Stimulated activated CD4-positive, alpha-beta T cell treated with anti-CD3 and anti-CD28 coated beads, Interleukin-4, amount 100 ng/mL, for 24 hours (primary cell): Measurements from ENCODE around the gene MGAT2.
"Not testable (repeated sequence)": the region's sequence is repeated elsewhere in the genome, so short reads cannot be mapped to it uniquely, and the experiment has no call there.

Source experiments
- DNase-seq: peaks from one replicate; pipeline ENCODE4 v3.0.0-alpha.2; 2020

The MGAT2 gene

DNA sequence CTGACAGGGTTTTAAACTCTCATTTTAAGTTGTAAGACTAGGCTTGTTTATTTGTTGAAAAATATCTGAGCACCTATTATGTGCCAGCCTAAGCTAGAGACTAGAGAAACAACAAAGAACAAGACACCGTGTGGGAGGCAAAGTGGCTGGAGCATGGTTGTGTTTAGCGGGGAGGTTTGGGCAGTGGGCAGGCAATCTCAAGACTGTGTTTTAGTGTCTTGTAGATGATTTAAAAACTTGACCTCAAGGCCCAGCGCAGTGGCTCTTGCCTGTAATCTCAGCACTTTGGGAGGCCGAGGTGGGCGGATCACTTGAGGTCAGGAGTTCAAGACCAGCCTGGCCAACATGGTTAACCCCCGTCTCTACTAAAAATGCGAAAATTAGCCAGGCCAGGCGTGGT, 7.9 kb upstream of the MGAT2 start:
- no peak for DNase-seq

DNA sequence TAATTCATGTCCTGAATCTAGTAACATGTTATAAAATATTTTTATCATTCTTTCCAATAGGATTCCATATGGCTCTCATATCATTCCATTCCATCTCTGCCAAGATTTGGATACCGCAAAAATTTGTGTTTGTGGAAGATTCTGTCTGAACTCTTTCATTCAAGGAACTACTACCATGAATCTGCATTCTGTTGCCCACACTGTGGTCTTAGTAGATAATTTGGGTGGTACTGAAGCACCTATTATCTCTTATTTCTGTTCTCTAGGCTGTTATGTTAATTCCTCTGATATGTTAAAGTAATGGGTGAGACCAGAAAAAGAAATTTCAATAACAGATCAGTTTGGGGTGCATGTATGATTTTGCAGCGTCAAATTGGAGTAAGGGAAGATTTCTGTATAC, 6.4 kb upstream of the MGAT2 start:
- DNase-seq: no peak

DNA sequence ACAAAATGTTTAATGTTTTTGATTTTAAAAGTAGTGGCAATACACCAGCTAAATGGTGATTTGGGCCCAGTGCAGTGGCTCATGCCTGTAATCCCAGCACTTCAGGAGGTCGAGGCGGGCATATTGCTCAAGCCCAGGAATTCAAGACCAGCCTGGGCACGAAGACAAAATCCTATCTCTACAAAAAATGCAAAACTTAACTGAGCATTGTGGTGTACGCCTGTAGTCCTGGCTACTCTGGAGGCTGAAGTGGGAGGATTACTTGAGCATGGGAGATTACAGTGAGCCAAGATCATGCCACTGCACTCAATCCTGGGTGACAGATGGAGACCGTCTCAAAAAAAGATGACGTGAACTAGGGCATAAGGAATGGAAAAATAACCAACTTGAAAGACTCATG, 4.8 kb upstream of the MGAT2 start:
- DNase-seq: no peak

DNA sequence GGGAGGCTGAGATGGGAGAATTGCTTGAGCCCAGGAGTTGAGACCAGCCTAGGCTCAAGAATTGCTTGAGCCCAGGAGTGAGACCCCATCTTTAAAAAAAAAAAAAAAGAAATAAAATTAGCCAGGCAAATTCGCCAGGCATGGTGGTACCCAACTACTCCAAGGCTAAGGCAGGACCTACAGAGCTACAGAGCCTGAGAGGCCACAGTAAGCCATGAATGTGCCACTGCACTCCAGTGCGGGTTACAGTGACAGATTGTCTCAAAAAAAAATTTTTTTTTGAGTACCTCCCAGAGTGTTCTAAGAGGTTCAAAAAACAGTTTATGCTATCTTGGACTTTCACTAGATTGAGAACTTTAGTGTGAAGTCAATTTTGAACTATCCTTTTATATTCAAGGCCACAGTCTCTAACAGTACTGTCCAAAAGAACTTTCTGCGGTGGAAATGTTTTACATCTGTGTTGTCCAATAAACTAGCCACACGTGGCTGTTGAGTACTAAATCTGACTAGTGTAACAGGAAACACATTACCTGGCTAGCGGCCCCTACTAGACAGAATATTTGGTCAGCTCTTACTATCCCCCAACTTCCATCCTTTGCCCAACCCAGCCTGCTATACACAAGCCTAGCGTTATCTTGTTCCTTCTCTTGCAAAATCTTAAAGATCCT, 2.6 kb upstream of the MGAT2 start:
- no peak for DNase-seq

DNA sequence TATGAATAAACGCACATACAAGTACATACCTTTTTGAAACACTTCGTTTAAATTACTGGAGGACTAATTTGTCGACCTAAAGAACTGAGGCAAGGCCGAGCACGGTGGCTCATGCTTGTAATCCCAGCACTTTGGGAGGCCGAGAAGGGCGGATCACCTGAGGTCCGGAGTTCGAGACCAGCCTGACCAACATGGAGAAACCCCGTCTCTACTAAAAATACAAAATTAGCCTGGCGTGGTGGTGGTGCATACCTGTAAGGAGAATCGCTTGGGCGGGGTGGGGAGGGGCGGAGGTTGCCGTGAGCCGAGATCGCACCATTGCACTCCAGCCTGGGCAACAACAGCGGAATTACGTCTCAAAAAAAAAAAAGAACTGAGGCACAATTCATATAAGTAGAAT, 1.3 kb upstream of the MGAT2 start:
- not testable (repeated sequence) for DNase-seq

DNA sequence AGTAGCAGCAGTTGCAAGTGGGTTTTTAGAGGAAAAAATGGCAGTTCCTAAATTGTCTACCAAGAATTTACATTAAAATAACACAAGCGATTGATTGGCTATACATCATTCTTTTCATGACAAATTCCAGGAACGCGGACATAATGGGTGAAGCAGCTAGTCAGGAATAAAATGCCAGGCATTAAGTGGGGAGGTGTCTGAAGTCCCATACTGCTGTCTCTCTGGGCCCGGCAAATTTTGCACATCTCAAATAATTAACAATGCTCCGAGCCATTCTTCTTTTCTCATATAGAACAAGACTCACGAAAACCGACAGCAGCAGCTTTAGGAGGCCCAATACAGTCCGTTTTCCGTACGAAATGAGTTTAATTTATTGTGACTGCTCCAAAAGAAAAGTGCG, 869 bp upstream of the MGAT2 start:
- no peak for DNase-seq

DNA sequence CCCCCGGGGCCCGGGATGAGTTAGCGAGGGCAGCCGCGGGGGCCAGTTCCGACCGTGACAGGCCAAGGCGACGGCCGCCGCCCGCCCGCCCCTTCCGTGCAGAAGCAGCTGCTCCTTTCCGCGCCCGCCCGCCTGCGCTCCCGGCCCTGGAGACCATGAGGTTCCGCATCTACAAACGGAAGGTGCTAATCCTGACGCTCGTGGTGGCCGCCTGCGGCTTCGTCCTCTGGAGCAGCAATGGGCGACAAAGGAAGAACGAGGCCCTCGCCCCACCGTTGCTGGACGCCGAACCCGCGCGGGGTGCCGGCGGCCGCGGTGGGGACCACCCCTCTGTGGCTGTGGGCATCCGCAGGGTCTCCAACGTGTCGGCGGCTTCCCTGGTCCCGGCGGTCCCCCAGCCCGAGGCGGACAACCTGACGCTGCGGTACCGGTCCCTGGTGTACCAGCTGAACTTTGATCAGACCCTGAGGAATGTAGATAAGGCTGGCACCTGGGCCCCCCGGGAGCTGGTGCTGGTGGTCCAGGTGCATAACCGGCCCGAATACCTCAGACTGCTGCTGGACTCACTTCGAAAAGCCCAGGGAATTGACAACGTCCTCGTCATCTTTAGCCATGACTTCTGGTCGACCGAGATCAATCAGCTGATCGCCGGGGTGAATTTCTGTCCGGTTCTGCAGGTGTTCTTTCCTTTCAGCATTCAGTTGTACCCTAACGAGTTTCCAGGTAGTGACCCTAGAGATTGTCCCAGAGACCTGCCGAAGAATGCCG, 699 bp downstream of the MGAT2 start:
- DNase-seq: peak; percentile 64

DNA sequence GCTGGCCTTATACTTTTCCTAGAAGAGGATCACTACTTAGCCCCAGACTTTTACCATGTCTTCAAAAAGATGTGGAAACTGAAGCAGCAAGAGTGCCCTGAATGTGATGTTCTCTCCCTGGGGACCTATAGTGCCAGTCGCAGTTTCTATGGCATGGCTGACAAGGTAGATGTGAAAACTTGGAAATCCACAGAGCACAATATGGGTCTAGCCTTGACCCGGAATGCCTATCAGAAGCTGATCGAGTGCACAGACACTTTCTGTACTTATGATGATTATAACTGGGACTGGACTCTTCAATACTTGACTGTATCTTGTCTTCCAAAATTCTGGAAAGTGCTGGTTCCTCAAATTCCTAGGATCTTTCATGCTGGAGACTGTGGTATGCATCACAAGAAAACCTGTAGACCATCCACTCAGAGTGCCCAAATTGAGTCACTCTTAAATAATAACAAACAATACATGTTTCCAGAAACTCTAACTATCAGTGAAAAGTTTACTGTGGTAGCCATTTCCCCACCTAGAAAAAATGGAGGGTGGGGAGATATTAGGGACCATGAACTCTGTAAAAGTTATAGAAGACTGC, 1.5 kb downstream of the MGAT2 start:
- no peak for DNase-seq

DNA sequence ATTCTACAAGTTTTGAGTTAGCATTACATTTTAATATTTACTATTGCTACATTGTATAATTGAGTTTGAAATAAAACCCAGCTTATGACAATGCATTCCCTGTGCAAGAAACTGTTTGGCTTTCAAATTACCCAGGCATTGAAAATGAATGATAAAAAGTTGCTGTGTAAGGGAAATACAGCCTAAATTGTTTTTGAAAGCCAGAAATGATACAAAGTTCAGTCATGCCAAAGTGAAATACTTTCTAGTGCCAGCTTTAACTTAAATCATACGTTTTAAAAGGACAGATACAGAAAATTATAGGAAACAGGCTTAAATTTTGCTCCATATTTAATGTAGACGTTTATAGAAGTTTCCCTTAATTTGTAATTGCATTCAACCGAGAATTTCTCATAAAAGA, 2.8 kb downstream of the MGAT2 start:
- DNase-seq: no peak

DNA sequence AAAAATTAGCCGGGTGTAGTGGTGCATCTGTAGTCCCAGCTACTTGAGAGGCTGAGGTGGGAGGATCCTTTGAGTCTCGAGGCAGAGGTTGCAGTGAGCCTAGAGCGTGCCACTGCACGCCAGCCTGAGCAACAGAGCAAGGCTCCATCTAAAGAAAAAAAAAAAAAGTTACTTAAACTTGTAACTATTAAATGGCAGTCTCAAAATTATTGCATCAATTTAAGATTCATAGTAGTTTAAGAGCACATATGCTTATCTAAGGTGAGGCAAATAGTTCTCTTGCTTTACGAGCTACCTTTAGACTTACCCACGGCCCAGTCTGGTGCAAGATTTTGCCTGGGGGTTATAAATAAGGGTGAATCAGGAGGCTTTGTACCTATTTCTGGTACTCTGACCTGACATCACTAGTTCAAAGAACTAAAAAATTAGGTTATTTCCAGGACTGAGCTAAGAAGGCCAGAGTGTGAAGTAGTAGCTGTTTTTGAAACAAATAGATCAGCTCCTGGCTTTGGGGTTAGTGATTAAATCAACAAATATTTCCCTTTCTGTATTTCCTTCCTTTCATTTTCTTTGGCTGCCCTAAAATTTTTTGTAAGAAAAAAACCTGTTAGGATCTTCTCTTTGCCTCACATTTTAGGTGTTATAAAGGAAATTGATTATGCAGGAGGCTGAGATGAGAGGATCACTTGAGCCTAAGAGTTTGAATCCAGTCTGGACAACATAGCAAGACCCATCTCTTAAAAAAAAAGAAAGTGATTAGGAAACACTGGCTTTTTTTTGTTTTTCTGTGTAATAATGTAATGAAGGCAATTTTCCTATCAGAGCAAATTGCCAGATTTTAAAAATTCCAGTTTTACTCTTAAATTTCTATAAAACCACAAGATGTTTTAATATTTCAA, 3.6 kb downstream of the MGAT2 start:
- no peak for DNase-seq

DNA sequence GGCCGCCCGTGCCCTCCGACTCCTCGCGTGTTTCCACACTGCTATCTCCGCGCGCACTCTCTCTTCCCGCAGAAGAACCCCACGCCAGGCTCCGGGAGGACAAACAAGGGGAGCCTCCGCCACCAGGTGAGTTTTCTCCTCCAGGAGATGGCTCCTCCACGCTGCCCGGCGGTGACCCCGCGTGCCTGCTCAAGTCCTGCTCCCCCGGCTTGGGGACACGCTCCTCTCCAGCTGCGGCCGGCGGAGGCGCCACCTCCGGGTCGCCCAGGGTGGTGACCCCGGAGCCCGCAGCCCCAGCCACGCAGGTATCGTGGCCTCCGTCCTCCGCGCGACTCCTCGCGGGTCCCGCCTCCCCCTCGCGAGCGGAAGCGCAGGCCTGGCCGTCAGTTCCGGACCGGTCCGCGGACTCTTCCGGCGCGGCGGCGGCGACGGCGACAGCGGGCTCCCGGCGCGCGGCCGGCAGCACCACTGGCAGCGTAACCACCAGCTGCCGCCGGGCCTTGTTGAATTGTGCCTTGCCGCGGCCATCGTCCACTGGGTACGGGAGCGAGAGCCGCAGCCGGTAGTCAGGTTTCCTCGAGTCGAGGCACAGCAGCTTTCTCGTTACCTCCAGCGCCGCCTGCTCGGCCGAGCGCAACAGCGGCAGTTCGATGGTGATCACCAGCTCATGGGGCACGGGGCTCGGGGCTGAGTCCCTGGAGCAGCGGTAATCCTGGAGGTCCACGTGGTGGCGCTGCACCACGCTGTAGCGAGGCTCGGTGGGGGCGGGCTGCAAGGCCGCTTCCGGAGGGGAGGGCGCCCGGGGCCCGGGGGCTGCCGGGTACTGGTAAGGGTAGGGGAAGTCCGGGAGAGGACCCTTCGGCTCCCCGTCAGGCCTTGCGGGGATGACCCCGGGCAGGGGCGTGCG, 13.3 kb downstream of the MGAT2 start:
- peak; percentile 96 for DNase-seq

DNA sequence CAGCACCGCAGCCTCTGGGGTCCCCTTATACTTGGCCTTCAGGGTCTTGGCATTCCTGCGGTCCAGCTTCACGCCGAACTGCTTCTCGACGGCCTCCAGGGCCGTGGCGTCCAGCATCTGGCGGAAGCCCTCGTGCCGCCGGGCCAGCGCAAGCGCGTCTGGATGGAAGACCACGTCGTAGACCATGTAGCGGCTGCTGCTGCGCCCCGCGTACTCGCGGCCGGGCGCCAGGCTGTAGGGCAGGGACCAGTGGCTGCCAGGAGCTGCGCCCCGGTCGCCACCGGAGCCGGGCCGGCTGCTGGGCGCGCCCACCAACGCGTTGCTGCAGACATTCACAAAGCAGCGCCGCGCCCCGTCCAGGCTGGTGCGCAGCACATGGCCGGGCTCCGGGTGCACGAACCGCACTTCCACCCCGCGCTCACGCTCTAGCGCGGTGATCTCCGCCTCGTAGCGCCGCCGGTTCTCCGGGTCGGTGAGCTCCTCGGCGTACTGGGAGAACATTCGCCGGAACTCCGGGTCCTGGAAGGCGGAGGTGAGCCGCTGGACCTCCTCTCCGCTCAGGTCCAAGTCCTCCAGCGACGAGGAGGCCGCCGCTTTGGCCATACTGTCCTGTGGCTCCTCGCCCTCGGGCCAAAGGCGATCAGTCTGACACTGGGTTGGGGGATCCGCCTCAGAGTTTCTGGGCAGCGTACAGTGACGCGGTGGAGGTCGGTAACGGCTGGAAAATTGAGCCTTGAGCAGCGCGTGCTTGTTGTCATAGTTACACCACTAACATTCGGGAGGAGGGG, 14.1 kb downstream of the MGAT2 start, which contains the start of gene DNAAF2:
DNAAF2 (minus strand) TSS at position 698 of the 788 bp plus-strand sequence; CDS start at position 603, 95 bp downstream.
- peak; percentile 64 for DNase-seq

DNA sequence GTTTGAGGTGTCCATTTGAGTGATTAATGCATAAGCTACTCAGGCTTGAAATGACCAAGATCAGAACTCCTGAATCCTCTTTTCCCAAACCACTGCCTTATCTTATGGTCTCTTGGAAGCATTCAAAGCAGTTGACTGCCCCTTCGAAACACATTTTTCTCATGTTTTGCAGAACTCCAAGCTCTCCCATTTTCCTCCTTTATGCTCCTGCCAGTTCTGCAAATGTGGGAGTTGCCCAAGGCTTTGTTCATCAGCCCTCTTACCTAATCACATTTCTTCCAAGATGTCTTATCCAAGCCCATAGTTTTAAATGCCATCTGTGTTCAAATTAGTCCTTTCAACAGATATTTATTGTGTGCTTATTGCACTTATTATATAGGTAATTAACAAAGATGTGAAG, 16.3 kb downstream of the MGAT2 start:
- DNase-seq: no peak

DNA sequence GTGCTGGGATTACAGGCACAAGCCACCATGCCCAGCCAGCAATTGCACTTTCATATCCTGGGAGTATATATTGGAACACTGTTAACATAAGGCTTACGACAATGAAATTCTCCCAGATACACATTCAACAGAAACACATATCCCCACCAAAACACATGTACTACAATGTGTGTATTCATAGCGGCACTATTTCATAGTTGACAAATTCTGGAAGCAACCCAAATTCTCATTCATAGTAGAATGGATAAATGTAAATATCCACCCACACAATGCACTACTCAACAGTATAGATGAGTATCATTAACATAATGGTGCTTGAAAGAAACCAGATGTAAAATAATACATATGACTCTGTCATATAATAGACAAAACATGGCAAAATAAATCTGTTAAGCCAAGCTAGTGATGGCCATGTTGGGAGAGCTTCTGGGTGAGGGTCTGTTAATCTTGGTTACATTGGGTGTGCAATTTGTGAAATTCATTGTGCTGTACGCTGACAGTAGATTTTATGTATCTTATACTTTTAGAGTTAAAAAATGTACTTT, 17.0 kb downstream of the MGAT2 start:
- no peak for DNase-seq

DNA sequence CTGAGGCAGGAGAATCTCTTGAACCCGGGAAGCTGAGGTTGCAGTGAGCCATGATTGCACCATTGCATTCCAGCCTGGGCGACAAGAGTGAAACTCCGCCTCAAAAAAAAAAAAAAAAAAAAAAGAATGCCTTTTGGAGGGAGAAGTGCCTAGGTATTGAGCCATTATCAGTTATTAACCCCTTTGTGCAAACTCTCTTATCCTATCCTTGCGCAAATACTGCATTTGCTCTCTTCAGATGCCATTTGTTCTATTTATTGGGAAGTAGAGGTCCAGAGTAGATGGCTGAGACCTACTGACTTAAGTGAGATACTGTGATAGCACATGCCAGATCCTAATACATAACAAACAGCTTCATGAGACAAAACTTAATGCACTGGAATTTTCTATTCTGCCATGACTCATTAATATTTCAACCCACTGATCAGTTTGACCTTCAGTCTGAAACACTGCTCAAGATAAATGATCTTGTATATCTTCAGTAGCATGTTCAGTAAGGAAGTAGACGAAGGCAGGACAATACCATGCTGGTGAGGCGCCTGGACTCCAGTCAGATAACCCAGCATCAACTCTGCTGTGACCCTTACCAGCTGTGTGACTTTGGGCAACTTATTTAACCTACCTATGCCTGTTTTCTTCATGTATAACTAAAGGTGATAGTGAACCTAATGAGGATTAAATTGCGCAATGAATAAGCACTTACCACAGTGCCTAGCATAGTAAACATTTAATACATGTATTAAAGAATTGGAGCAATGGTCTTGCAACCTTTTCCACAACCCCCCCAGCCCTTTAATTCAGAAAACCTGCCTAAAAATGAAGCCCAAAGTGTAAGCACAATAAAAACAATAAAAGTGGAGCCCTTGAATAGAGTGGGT, 20.2 kb downstream of the MGAT2 start:
- DNase-seq: no peak

DNA sequence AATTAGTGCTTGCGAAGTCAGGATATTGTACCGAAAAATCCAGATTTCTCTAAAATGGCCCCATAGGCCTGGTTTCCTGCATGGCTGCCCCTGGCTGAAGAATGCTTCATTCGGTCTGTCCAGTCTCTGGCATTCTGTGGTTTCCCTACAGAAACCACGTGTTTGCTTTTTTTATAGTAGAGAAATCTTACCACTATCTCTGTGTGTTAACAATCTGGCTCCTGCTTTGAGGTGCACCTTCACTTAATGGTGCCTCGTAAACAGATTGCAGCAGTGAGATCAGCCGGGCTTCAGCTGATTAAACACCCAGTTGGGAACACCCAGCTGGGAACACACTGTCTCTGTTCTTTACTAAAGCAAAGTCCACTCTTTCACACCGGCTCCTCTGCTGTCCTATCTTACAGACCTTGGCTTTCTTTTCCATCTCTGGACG, 21.1 kb downstream of the MGAT2 start:
- no peak for DNase-seq

DNA sequence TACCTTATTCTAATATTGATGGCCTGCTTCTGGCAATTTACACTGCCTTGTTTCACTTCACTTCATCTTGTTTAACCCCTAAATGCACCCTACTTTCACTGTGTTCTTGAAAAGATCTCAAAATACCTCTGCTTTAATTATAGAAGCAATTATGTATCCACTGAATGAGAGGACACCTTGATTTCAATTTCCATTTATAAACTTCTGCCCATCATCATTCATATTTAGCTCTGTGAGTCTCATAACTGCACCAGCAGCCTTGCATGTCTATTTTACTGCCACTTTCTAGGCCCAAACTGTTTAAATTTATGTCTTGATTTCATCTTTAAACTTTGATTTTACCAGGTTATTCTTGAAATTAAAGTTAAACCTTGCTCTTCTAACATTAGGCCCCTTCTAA, 21.6 kb downstream of the MGAT2 start:
- no peak for DNase-seq

DNA sequence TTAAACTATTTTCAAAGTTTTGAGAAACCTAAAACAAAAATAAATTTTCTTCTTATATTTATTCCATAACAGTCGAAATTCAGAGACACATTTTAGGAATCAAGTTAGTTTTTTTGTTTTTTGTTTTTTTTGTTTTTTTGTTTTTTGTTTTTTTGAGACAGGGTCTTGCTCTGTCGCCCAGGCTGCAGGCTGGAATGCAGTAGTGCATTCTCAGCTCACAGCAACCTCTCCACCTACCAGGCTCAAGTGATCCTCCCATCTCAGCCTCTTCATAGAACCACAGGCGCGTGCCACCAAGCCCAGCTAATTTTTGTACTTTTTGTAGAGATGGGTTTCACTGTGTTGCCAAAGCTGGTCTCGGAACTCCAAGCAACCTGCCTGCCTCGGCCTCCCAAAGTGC, 32.9 kb downstream of the MGAT2 start:
- DNase-seq: no peak

DNA sequence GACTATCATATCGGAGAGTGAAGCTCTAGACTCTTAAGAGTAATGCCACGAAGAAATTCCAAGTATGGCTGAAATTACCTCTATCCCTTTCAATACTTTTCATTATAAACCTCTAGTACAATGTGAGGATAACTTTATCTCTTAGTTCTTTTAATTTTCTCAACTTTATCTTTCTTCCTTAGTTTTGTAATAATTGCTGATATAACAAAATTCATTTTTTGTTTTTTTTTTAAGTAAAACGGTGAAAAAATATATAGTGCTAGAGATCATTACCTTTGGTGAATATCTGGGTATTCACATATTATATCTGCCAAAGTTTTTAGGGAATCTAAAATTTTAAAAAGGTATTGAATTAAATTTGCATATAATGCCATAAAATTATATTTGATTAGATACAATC, 33.9 kb downstream of the MGAT2 start:
- no peak for DNase-seq

DNA sequence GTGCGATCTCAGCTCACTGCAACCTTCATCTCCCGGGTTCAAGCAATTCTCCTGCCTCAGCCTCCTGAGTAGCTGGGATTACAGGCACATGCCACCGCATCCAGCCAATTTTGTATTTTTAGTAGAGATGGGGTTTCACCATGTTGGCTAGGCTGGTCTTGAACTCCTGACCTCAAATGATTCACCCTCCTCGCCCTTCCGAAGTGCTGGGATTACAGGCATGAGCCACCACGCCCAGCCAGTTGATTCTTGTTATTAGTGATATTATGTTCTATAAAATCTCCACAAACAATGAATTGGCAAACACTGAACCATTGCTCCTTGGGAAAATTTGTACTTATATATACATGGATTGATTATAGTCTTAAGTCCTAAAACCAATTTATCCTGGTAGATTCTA, 36.9 kb downstream of the MGAT2 start:
- not testable (repeated sequence) for DNase-seq
